NK-92 (cell line): ENCODE data around the gene LACTBL1.

Source experiments
- DNase-seq: peaks from one replicate; lab custom pipeline; 2025; ENCODE audit not compliant: unreplicated experiment; lab: John Stamatoyannopoulos, UW

The LACTBL1 gene

DNA sequence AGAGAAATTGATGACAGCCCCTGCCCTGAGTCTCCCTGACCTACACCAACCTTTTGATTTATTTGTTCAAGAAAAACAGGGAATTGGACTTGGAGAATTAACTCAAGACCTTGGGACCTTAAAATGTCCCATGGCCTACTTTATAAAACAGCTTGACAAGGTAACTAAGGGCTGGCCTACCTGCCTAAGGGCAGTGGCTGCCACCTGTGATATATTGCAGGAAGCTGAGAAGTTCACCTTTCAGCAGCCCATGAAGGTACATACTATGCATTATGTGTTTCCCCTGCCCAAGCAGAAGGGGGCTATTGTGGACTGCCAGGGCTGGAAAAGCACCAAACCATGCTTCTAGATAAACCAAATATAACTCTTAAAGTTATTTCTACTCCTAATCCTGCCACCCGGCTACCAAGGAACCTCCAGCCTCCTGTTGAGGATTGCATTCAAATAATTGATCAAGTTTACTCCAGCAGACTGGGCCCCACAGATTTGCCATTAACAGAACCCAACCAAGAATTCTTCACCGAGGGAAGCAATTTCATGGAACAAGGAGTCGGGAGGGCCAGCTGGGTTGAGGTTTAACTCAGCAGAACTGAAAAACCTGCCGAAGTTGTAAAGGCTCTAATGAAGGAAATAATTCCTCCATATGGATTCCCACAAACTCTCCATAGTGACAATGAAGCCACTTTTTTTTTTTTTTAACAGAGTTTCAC, 28.2 kb downstream of the LACTBL1 start:
- no peak for DNase-seq

DNA sequence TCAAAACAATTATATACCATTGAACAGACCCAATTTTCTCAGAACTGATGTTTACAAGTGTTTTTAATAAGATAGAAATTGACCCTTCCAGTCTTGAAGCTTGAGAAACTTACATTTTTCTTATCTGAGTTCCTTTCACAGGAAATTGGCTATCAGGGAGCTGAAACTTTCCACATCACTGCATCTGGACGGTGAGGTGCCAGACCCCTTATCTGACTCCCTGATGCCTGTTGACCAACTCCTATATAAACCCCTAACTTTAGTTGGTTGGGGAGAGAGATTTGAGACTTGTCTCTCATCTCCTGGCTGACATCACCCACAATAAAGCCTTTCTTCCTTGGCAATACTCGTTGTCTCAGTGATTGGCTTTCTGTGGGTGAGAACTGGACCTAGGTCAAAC, 31.4 kb downstream of the LACTBL1 start:
- no peak for DNase-seq

DNA sequence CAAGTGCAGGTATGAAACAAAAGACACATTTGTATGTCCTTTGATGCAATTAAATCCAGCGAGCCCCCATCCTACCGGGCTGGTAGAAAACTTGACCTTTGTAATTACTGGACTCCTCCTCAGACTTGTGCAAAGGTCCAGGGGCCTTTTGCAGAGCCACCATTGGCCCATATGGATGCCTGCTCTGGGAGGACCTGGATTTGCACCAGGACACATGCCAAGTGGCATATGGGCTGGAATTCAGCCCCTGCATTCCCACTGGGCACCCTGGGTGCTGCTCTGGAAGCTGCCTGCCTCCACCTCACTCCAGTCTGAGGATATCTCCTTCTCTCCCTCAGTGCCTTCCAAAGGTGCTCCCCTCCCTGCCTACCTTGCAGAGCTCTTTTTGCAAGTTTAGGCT, 36.0 kb downstream of the LACTBL1 start:
- no peak for DNase-seq

GRCh38 chr1:22935433-22935832, 37.2 kb downstream of the LACTBL1 start:
- DNase-seq = no peak

DNA sequence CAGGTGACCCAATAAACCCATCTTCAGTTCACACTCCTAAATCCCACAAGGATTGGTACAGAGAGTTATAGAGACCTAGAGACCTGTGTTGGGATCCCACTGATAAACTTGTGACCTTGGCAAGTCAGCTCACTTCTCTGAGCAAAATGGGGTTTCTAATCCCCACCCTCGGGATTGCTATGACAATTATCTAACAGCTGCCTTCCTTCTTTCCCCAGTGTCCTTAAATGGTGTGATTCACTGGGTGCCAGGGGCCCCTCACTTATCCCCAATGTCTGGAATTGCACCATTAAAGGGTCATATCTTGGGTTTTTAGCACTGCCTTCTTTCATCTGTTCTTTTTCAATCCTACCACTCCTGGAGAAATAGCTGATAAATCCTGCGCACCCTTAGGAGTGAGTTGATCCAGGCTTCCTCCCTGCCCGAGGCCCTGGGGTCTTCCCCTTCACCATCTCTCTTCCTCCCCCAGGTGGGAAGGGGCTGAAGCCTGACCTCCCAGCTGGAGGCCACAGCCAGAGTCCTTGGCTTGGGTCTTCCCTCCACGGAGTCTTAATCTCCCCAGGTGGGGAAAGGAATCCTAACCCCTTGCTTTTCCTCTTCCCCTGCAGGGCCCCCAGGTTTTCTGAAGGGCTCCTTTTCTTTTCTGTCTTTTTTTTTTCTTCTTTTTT, 39.7 kb downstream of the LACTBL1 start:
- DNase-seq = no peak

DNA sequence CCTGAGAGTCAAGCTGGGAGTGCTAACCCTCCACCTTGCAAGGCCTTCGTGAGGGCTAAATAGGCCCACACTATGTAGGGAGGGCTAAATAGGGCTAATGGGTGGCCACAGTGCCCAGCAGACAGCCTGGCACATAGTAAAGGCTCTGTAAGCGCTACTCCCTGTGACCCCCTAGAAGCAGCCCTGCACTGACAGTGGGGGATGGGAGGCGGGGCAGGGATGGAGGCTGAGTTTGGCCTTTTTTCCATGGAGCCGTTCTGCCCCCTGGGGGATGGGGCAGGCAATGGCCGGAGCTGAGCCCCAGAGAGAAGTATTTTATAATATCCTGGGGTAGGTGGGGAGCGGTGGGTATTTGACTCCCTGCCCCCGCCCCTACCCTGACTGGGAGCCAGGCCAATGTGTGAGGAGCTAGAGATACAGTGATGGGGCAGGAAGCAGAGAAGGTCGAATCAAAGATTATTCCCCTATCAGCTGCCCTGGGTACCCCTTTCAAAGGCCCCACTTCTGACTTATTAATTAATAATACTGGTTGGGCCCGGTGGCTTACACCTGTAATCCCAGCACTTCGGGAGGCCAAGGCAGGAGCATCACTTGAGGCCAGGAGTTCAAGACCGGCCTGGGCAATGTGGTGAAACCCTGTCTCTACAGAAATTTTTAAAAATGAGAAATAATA, 42.3 kb downstream of the LACTBL1 start:
- no peak for DNase-seq

DNA sequence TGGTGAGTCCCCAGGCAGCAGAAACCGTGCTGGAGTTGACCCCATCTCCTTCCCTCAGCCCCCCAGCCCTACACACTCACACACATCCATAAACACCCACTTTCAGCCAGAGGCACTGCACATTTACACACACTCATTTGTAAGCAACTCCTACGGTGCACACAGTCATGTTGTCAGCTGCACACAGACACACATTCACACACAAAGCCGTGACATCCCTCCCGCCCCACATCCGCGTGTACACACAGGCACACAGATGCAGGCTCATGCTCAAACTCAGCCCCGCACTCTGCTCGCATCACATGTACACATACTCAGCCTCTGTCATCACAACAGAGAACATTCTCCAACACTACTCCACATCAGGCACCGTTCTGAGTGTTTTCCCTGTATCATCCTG, 47.6 kb downstream of the LACTBL1 start:
- no peak for DNase-seq

DNA sequence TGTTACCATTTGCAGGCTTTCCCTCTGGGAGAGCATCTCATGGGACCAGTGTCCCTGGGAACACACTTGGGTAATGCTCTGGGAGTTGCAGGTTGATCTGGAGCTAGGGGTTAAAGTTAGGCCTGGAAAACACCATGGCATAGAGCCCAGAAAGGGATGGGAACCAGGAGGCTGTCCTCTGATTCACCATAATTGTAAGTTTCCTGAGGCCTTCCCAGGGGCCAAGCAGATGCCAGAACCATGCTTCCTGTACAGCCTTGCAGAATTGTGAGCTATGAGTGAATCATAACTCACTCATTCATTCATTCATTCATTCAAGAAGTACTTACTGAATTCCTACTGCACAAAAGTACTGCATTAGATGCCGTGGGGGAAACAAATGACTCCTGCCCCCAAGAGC, 50.0 kb downstream of the LACTBL1 start:
- DNase-seq = no peak

DNA sequence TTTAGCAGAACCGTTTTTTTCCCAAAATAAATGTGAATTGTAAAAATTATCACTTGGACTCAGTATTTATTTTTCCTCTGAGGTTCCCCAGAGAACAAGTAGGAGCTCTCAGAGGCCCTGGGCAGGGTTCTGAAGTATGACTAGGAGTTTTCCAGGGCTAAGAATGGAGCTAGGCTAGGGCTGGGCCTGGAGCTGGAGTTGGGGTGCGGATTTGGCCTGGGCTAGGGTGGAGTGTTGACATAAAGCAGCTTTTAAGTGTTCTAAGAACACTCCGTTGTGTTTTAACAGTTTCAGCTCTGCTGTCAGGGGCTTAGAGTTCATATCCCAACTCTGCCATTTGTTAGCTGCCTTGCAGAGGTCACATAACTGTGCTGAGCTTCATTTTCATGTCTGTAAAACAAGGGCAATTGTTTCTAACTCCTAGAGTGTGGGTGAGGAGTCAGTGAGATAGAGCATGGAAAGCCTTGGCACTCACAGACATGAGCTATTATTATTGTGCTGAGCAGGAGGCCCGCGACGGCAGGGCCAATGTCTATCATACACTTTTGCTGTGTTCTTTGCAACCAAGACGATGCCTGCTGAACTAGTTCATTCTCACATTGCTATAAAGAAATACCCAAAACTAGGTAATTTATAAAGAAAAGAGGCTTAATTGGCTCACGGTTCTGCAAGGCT, 51.1 kb downstream of the LACTBL1 start:
- no peak for DNase-seq

DNA sequence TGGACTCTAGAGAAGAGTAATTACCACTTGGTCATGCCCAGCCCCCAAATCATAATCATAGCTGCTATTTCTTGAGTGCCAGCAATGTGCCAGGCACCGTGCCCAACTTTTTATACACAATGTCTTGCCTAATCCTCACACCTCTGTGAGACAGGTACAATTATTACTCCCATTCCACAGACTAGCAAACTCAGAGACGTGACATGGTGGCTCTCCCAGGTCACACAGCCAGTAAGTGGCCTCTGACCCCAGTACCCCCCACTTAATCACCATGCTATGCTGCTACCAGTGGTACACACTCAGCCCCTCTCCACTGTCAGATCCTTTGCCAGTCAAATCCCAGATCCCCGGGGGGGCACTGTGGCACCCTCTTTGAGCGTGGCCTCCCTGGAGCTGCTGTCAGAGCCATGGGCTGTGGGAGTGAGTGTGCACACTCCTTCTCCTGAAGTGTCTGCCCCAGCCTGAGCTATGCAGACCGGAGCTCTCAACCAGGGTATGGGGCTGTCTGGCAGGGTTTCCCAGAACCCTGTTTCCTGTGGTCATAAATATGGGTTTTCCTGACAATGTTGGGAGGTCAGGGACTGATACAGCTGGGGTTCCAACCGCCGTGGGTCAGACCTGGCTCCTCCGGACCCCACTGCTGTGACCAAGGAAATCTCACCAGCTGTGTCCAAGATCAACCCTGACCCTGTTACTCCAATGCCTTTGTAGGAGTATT, 51.8 kb downstream of the LACTBL1 start:
- DNase-seq = no peak

DNA sequence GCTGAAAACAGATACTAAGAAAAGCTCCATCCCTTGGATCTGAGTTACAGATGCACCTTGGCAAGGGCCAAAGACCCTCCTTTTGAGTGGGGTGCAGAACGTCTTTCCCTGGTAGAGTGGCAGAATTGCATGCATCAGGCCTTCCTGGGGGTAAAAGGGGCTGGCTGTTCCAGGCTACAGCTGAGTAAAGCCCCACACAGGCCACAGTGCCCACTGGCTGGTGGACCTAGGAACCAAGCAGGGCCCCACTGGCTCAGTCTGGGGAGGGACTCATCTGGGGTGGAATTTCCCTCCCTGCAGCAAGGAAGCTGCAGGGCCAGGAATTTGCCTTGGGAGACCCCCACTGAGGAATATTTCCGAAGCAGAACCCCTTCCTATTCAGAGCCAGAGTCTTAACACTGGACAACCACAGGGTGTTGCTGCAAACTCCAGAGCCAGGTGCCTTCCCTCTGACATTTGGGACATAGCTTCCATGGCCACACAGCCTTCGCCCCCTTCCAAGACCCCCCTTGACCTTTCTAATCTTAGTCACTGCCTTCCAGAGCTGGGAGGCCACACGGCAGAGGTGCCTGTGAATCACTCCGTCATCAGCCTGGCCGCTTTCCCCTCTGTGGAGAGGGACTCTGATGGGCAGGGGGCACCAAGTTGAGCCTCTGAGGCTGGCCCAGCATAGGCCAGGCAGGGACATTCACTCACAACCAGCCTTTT, 52.5 kb downstream of the LACTBL1 start:
- no peak for DNase-seq

GRCh38 chr1:22919341-22920025, 53.2 kb downstream of the LACTBL1 start:
- DNase-seq = no peak

DNA sequence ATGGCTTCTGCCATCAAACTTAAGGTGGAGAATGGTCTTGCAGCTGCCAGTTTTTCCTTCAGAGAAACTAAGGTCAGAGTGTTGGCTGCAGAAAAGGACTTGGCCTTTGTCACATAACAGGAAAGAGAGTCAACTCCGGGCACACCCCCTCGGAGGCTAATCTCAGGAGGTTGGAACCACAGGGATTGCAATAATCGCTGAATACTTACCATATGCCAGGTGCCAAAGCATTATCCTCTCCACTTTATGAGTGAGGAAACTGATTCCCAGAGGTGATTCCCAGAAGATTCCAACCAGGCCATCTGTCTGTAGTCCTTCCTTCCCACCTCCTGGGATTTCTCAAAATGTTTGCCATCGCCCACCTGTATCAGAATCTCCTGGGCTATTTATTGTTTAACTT, 54.0 kb downstream of the LACTBL1 start:
- DNase-seq = no peak

DNA sequence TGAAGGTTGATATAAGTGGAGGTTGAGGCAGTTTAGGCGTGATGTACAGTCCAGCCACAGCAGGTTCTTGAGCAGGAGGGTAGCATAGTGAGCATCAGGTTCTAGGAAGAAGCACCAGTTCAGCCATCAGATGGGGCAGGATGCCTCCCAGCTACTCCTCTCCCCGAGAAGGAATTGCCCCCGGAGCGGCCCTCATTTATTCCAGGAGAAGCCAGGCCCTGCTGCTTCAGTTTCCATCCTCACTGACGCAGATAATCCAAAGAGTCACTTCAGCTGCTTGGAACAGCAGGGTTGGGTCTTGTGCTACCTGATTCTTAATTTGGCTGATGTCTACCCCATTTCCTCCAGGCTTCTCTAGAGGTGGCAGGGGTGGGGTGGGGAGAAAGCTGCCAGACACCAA, 54.7 kb downstream of the LACTBL1 start:
- no peak for DNase-seq

GRCh38 chr1:22916471-22916820, 56.2 kb downstream of the LACTBL1 start:
- DNase-seq = no peak

DNA sequence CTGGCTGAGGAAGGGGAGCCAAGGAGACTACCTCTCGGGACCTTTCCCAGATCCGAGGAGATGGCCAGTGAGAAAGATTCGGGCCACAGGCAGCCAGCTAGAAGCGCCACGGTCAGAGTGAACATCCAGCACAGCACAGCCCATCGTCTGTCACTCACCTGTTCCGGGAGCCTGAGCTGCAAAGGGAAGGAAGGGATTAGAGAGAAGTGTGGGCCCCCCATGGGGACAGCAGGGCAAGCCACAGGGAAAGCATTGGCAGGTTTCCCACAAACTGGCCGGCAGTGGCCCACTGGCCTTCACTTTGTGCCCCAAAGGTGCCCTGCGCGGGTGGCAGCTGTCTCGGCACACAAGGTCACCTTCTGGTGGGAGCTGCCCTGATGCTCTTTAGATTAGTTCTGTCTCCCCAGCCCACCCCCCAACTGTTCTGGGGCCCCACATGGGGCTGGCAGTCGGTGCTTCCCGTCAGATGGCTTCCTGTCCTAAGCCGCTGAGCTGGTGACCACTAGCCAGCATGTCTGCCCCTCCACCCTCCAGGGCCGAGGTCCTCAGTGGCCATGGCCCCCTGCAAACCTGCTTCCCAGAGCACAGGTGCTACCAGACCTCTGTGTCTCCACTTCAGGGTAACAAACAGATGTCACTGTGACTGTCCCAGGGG, 56.7 kb downstream of the LACTBL1 start:
- DNase-seq = no peak

GRCh38 chr1:22915231-22915630, 57.4 kb downstream of the LACTBL1 start:
- DNase-seq = no peak

- no peak for DNase-seq
These were observed 57.9 kb downstream of the LACTBL1 start for GRCh38 chr1:22914633-22915217.

- DNase-seq = no peak
These were observed 58.5 kb downstream of the LACTBL1 start for GRCh38 chr1:22914156-22914555.
